GM23338 (cell line): ENCODE results near the gene ATF7. TPM values are rescaled to one million over a fixed set of nuclear protein-coding genes. Genes with fewer than 3 reads are reported as not detected.

Source experiments
- ATAC-seq: fragments of 200-7000 bp; cut with Tn5 transposase; 3 replicates; pipeline ENCODE4 v1.9.1; 2020
- DNase-seq: peaks from one replicate; pipeline ENCODE4 v3.0.0-alpha.2; 2015; ENCODE audit warnings: low spot score
- H2AFZ ChIP-seq: fragments of 200-600 bp; sonication (generic); 2 replicates; pipeline ENCODE4 v1.8.0; 2016; ENCODE audit warnings: antibody characterized with exemption, mild to moderate bottlenecking, moderate library complexity
- H3F3A ChIP-seq: fragments of 200-600 bp; sonication (generic); replicated peaks from 2 replicates; pipeline ENCODE4 v1.8.0; 2017; ENCODE audit warnings: antibody characterized with exemption, mixed run types, low read depth
- H3K27ac ChIP-seq: fragments of 200-600 bp; sonication (generic); 2 replicates; pipeline ENCODE4 v1.6.1; 2016; ENCODE audit warnings: low read depth
- H3K27me3 ChIP-seq: fragments of 200-600 bp; sonication (generic); 2 replicates; pipeline ENCODE4 v1.8.0; 2016; ENCODE audit warnings: mild to moderate bottlenecking, mixed run types, moderate library complexity; ENCODE audit not compliant: insufficient read depth
- H3K36me3 ChIP-seq: fragments of 200-600 bp; sonication (generic); 2 replicates; pipeline ENCODE4 v1.8.0; 2016; ENCODE audit warnings: mild to moderate bottlenecking; ENCODE audit not compliant: insufficient read depth
- H3K4me1 ChIP-seq: fragments of 200-600 bp; sonication (generic); 2 replicates; pipeline ENCODE4 v1.8.0; 2016; ENCODE audit warnings: mild to moderate bottlenecking, moderate library complexity; ENCODE audit not compliant: insufficient read depth
- H3K4me2 ChIP-seq: fragments of 200-600 bp; sonication (generic); 2 replicates; pipeline ENCODE4 v1.7.1; 2017; ENCODE audit warnings: mixed run types
- H3K4me3 ChIP-seq: fragments of 200-600 bp; sonication (generic); 2 replicates; pipeline ENCODE4 v1.6.1; 2016; ENCODE audit warnings: mixed run types
- H3K79me2 ChIP-seq: fragments of 200-600 bp; sonication (generic); replicated peaks from 2 replicates; pipeline ENCODE4 v1.8.0; 2017; ENCODE audit warnings: mild to moderate bottlenecking; ENCODE audit not compliant: insufficient read depth
- H3K9me2 ChIP-seq: fragments of 200-600 bp; sonication (generic); 2 replicates; pipeline ENCODE4 v1.8.0; 2017; ENCODE audit not compliant: insufficient read depth
- H4K20me1 ChIP-seq: fragments of 200-600 bp; sonication (generic); replicated peaks from 2 replicates; pipeline ENCODE4 v1.8.0; 2017; ENCODE audit warnings: mild to moderate bottlenecking; ENCODE audit not compliant: insufficient read depth
- H3K27ac Mint-ChIP-seq: 2 replicates; pipeline ENCODE4 v1.8.0; 2020; ENCODE audit warnings: inconsistent platforms, mild to moderate bottlenecking, moderate library complexity, mixed read lengths
- H3K27me3 Mint-ChIP-seq: 3 replicates; pipeline ENCODE4 v1.8.0; 2022; ENCODE audit warnings: low read depth, mild to moderate bottlenecking, moderate library complexity, mixed read lengths, inconsistent platforms; ENCODE audit not compliant: insufficient read depth, poor library complexity
- H3K36me3 Mint-ChIP-seq: 3 replicates; pipeline ENCODE4 v1.8.0; 2021; ENCODE audit warnings: low read depth, mild to moderate bottlenecking, inconsistent platforms, moderate library complexity, mixed read lengths
- H3K4me1 Mint-ChIP-seq: 3 replicates; pipeline ENCODE4 v1.8.0; 2020; ENCODE audit warnings: mild to moderate bottlenecking, inconsistent platforms, mixed read lengths
- H3K4me3 Mint-ChIP-seq: 3 replicates; pipeline ENCODE4 v1.8.0; 2021; ENCODE audit warnings: moderate library complexity, mild to moderate bottlenecking, inconsistent platforms, mixed read lengths
- H3K9me3 Mint-ChIP-seq: 3 replicates; pipeline ENCODE4 v1.8.0; 2020; ENCODE audit warnings: moderate library complexity, mild to moderate bottlenecking, inconsistent platforms, mixed read lengths
- CREB1 ChIP-seq: fragments of 250-450 bp; sonication (Bioruptor Pico); IDR thresholded peaks from 2 replicates; pipeline ENCODE4 v1.5.0; 2020; ENCODE audit warnings: low read depth, mild to moderate bottlenecking, moderate library complexity
- CTCF ChIP-seq, 2 experiments: fragments of 200-600 bp in 1 of 2; sonication (generic) in 1 of 2; conservative IDR thresholded peaks; 2 replicates each; pipeline versions ENCODE4 v1.5.1 to v1.6.1; 2016 to 2017; ENCODE audit warnings: antibody characterized with exemption in 2 of 2, low read depth in 2 of 2, mild to moderate bottlenecking in 2 of 2, moderate library complexity in 1 of 2
- EZH2 ChIP-seq: fragments of 200-600 bp; sonication (generic); IDR thresholded peaks from one replicate; pipeline ENCODE4 v1.8.0; 2017; ENCODE audit warnings: antibody characterized with exemption, mild to moderate bottlenecking, low read depth; ENCODE audit not compliant: unreplicated experiment
- EZH2phosphoT487 ChIP-seq: fragments of 200-600 bp; sonication (generic); IDR thresholded peaks from one replicate; pipeline ENCODE4 v1.8.1; 2018; ENCODE audit warnings: antibody characterized with exemption; ENCODE audit not compliant: unreplicated experiment
- JUNB ChIP-seq: IDR thresholded peaks from one replicate; pipeline ENCODE4 v1.6.1; 2016; ENCODE audit warnings: antibody characterized with exemption; ENCODE audit not compliant: unreplicated experiment
- NANOG ChIP-seq: IDR thresholded peaks from 2 replicates; pipeline ENCODE4 v1.6.1; 2016; ENCODE audit warnings: antibody characterized with exemption, borderline replicate concordance
- STAT1 ChIP-seq: IDR thresholded peaks from one replicate; pipeline ENCODE4 v1.6.1; 2016; ENCODE audit warnings: antibody characterized with exemption; ENCODE audit not compliant: unreplicated experiment
- ZNF114 ChIP-seq: fragments of 250-450 bp; sonication (Bioruptor Pico); IDR thresholded peaks from 2 replicates; pipeline ENCODE4 v1.5.0; 2020; ENCODE audit warnings: mild to moderate bottlenecking, moderate library complexity
- polyA plus RNA-seq: library from polyadenylated mRNA; unstranded; fragments of >200 nt; fragmentation: Nextera tagmentation; extraction: Ambion mirVana; gene quantifications from 2 replicates; pipeline ENCODE4 v1.2.1, GENCODE V29; 2016
- total RNA-seq: library from RNA; depleted of rRNA; stranded (reverse); fragments of >200 nt; shearing (Covaris generic); gene quantifications from 2 replicates; pipeline ENCODE4 v1.2.3, GENCODE V29; 2014
- TF ChIP-seq, protein P1 (sequence below): IDR thresholded peaks from 2 replicates; pipeline ENCODE4 v1.6.1; 2016; ENCODE audit warnings: antibody characterized with exemption

The ATF7 gene
- total and polyA plus RNA-seq, 2 experiments from 2014 or later, result 13.9 to 16.3 TPM

GRCh38 chr12:53499266-53500141 lies 126.7 kb downstream of the ATF7 start, which contains the start of gene MAP3K12:
MAP3K12 (minus strand) TSS chr12:53499458; CDS start chr12:53487391, 12,067 bp downstream.
- Histone ChIP-seq H3K4me3 (peak within 1 kb of the TSS; percentile 58), H3K27me3 (no peaks in the 10 kb centered on the region), H3F3A (peaks cover 7% of the 10 kb centered on the region), H3K79me2 (peaks cover 29% of the 10 kb centered on the region), H3K4me1 (peaks cover 30% of the 10 kb centered on the region), H4K20me1 (no peaks in the 10 kb centered on the region; the same call in 1 of the 2 replicates), H3K4me2 (peak within 1 kb of the TSS; percentile 84), H2AFZ (0 out of 2 replicates have a peak within 1 kb of the TSS, but pooled peaks have one; percentile 56), H3K36me3 (no peaks in the 10 kb centered on the region; the same call in 1 of the 2 replicates), H3K27ac (peak within 1 kb of the TSS; percentile 86), H3K9me2 (no peaks in the 10 kb centered on the region)
- Mint-ChIP-seq H3K9me3 (peaks cover 3% of the 10 kb centered on the region), H3K27ac (peak within 1 kb of the TSS; percentile 97), H3K36me3 (peaks cover 15% of the 10 kb centered on the region), H3K4me1 (peaks cover 48% of the 10 kb centered on the region), H3K27me3 (peaks cover 15% of the 10 kb centered on the region), H3K4me3 (peak within 1 kb of the TSS; percentile 79)
- TF ChIP-seq CREB1 (no peak), EZH2 (no peak), STAT1 (no peak), ZNF114 (no peak), JUNB (no peak), CTCF (conservative IDR thresholded peaks at IDR 0.05; ENCODE audit: low read depth in 2 of 2) (peak in 1 of 2 experiments; percentile 35; a peak in 2 of 4 replicates)
- ATAC-seq, result peak; percentile 11
- DNase-seq, result peak; percentile 86

GRCh38 chr12:53498235-53498630 lies 127.9 kb downstream of the ATF7 start:
- peaks cover 10% of the 10 kb centered on the region for H3F3A ChIP-seq
- Mint-ChIP-seq H3K27me3 (peaks cover 21% of the 10 kb centered on the region), H3K4me3 (peak overlapping the region; percentile 79), H3K27ac (peak overlapping the region; percentile 97), H3K36me3 (peaks cover 3% of the 10 kb centered on the region; the same call in 2 of the 3 replicates), H3K4me1 (peaks cover 58% of the 10 kb centered on the region), H3K9me3 (peaks cover 3% of the 10 kb centered on the region)
- ATAC-seq, result no peak
- H3K4me3 ChIP-seq, result peak overlapping the region; percentile 58
- H3K79me2 ChIP-seq, result peaks cover 29% of the 10 kb centered on the region
- no peak overlapping the region for H2AFZ ChIP-seq
- DNase-seq, result no peak
- no peaks in the 10 kb centered on the region for H3K27me3 ChIP-seq
- TF ChIP-seq NANOG (no peak), CREB1 (no peak), EZH2phosphoT487 (no peak)
- TF ChIP-seq, protein P1, sequence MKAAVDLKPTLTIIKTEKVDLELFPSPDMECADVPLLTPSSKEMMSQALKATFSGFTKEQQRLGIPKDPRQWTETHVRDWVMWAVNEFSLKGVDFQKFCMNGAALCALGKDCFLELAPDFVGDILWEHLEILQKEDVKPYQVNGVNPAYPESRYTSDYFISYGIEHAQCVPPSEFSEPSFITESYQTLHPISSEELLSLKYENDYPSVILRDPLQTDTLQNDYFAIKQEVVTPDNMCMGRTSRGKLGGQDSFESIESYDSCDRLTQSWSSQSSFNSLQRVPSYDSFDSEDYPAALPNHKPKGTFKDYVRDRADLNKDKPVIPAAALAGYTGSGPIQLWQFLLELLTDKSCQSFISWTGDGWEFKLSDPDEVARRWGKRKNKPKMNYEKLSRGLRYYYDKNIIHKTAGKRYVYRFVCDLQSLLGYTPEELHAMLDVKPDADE, result no peak
- peak overlapping the region; percentile 84 for H3K4me2 ChIP-seq
- H3K36me3 ChIP-seq, result no peaks in the 10 kb centered on the region
- 0 out of 2 replicates have a peak overlapping the region, but pooled peaks have one; percentile 59 for H3K27ac ChIP-seq
- no peaks in the 10 kb centered on the region for H3K9me2 ChIP-seq
- H4K20me1 ChIP-seq, result no peaks in the 10 kb centered on the region; the same call in 1 of the 2 replicates
- peaks cover 43% of the 10 kb centered on the region for H3K4me1 ChIP-seq
